Neural progenitor cell (in vitro differentiated cells): Measurements from ENCODE around the gene IFIT2.

Source experiments
- EZH2 ChIP-seq: fragments of 200-600 bp; sonication (generic); IDR thresholded peaks from 2 replicates; pipeline ENCODE4 v1.6.1; 2017; ENCODE audit warnings: antibody characterized with exemption, mild to moderate bottlenecking, moderate library complexity
- EZH2phosphoT487 ChIP-seq: fragments of 200-600 bp; sonication (generic); IDR thresholded peaks from 2 replicates; pipeline ENCODE4 v1.6.1; 2017; ENCODE audit warnings: antibody characterized with exemption
- TF ChIP-seq, protein P1 (sequence below): fragments of 200-600 bp; sonication (generic); IDR thresholded peaks from 2 replicates; pipeline ENCODE4 v1.5.1; 2017; ENCODE audit warnings: antibody characterized with exemption, mild to moderate bottlenecking

- TF ChIP-seq, protein P1, sequence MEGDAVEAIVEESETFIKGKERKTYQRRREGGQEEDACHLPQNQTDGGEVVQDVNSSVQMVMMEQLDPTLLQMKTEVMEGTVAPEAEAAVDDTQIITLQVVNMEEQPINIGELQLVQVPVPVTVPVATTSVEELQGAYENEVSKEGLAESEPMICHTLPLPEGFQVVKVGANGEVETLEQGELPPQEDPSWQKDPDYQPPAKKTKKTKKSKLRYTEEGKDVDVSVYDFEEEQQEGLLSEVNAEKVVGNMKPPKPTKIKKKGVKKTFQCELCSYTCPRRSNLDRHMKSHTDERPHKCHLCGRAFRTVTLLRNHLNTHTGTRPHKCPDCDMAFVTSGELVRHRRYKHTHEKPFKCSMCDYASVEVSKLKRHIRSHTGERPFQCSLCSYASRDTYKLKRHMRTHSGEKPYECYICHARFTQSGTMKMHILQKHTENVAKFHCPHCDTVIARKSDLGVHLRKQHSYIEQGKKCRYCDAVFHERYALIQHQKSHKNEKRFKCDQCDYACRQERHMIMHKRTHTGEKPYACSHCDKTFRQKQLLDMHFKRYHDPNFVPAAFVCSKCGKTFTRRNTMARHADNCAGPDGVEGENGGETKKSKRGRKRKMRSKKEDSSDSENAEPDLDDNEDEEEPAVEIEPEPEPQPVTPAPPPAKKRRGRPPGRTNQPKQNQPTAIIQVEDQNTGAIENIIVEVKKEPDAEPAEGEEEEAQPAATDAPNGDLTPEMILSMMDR: no peak
- TF ChIP-seq EZH2phosphoT487: no peak
- no peak for TF ChIP-seq EZH2
Observed at GRCh38 chr10:89256962-89257361, 44.9 kb upstream of the IFIT2 start.
